NCI-H2029 (cell line): ENCODE results near the gene COL6A2.
"Not testable (repeated sequence)": the region's sequence is repeated elsewhere in the genome, so short reads cannot be mapped to it uniquely, and the experiment has no call there.

ENCODE experiments used
- DNase-seq: peaks from one replicate; lab custom pipeline; 2025; lab: John Stamatoyannopoulos, UW

COL6A2 gene

DNA sequence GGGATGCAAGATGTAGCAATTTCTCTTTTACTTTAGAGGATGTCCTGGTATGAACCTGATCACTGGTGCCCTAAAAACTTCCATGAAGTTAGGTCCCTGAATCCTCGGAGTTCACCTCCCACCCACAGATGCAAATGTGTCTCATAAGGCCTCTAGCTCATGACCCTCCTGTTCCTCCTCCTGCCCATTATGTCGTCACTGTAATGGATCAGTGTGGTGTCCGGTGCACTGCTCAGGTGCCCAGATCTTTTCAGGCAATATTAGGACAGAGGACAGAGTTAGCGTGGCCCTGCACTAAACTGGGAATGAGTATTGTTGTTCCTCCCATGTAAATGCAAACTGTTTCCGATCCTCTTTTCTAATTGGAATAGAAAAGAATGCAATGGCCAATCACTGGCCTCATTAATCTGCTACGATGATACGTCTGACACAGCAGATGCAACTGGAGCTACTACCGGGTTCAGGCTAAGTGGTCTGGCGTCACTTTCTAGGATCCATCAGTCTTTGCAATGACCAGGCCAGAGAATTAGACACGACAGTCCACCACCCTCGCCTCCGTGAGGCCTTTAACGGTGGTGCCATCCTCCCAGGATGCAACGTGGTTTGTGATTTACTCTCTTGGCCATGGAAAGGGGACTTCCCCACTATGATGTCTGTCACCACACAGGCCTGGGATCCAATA lies 3.4 kb upstream of the COL6A2 start:
- no peak for DNase-seq

DNA sequence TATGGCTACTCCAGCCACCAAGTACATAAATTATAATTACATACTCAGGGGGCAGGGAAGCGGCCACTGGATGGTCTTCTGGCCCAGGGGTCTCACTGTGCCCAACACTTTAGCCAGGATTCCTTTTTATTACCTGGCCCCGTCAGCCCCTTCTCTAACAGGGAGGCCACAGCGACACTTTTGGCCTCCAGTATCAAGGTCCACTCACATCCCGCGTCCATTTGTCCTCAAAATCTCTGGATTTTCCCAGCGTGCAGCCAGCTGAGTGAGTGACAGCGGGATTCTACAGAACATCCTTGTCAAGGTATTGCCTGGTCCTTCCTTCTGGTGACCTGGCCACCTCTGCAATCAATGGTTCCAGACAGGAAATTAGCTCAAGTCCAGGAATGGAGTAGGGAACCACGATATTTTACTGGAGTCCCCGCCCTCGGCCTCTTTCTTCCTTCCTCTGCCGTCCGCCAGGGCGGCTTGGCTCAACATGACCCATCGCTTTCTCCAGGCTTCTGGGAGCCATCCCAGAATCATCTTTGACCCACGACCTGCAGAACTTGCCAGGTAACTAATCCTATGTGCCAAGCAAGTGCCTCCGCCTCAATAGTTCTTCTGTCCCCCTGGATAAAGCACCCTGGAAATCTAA lies 2.7 kb upstream of the COL6A2 start:
- DNase-seq: no peak

DNA sequence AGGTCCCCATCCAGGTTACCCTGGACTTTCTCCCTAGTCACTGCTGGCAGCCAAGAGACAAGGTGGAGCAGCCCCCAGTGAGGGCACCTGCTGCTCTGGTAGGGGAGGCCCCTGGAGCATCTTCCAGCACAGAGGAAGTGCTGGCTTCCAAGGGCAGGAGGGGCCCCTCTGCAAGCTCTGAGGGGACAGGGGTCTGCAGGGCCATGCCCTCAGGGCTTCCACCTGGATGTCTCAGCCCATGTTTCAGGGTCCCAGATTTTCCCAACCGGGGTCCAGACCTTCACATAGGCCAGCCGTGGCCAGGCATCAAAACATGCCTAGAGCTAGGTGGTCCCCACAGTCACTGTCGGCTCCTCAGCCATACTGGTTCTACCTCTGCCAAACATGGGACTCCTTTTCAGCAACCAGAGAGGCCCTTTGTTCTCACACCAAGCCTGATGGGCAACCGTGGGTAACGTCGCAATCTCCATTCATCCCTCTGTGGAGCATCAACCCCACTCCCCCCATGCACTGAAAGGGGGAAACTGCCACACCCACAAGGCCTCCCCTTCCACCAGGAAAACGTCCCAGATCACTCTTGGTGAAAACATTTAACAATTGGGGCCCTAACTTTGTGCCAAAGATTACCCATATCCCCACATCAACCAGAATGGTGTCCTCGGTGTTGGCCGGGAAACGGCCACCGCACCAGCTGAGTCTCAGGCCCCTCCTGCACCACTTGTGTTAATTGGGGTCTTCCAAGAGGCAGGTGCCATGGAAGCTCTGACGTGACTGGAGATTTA lies 1.9 kb upstream of the COL6A2 start:
- no peak for DNase-seq

DNA sequence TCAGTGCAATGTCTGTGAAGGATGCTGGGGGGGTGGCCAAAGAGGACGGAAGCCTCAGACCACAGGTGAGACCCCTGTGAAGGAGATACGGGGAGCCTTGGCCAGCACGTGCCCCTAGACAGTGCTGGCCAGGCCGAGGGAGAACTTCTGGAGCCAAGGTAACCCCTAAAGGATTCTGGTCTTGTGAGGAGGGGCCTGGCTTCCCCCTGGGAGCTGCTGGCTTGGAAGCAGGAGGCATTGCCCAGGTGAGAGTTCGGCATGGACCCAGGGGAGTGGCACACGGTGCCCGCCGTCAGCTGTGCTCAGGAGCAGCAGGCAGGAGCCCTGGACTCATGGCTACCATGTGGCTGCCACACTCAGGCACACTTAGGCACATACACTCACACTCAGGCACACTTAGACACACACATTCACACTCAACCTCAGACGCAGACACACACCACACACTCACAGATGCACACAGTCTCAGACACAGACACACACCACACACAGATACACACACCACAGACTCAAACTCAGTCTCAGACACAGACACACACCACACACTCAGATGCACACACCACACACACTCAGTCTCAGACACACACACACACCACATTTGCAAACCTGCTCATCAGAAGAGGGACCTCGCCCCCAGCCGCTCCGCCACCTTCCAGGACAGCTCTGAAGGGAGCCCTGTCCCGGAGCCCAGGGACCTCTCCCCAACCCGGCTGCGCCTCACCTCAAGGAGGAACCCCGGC lies 1.1 kb upstream of the COL6A2 start:
- no peak for DNase-seq

DNA sequence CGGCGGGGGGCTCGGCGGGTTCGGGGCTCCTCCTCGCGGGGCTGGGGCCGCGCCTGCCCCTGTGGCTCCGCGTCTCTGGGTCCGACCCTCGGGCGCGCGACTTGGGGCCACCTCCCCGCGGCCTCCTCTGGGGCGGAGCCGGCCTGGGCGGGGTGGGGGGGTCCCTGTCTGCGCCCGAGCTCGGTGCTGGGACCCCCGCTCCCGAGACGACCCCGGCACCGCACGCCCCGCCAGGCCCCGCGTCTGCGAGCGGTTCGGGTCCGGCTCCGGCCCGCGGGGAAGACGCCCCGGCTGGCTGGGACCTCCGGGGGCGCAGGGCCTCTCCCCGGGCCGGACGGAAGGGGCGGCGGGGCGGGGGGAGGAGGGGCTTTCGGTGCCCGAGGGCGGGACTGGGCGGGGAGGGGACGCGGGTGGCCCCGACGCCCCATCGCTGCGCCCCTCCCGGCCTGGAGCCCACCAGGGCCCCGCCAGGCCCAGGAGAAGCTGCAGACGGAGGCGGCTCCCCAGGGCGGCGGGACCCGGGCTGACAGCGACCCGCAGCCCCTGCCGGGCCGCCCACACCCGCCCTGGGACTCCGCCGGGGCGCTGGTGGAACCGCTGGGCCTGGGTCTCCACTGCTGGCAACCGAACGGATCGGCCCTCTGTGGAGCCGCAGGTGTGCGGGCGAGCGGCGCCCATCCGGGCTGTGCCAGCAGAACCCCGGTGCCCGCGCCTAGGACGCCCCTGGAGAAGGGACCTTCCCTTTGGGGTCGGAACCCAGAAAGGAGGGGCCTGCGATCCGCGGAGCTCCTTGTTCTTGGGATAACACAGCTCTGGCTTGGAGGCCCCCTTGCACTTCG lies 610 bp downstream of the COL6A2 start:
- DNase-seq: no peak

DNA sequence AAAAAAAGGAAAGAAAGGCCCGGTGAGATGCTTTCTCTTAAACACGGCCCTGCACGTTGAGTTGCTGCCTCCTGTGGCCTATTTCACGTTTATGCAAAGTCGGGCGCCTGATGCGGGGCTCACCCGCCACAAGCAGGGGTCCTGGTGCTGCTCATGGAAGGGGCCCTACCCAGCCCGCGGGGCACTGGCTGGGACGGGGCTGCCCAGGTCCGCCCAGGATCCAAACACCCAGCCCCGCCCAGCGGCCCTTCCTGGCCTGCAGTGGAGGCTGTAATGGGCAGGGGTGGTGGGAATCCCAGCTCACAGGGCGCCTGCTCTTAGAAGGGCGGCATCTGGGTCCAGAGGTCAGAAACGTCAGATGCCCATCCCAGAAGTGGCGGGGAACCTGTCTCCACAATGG lies 1.6 kb downstream of the COL6A2 start:
- no peak for DNase-seq

DNA sequence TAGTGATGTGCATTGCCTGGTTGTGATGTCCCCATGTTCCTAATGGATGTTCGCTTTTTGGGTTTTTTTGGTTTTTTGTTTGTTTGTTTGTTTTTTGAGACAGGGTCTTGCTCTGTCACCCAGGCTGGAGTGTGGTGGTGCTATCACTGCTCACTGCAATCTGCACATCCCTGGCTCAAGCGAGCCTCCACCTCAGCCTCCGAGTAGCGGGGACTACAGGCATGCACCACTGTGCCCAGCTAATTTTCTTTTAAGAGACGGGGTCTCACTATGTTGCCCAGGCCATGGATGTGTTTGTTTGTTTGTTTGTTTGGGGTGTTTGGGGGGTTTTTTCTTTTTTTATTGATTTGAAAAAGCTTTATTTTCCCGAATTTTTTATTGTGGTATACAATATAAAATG lies 2.1 kb downstream of the COL6A2 start:
- no peak for DNase-seq

DNA sequence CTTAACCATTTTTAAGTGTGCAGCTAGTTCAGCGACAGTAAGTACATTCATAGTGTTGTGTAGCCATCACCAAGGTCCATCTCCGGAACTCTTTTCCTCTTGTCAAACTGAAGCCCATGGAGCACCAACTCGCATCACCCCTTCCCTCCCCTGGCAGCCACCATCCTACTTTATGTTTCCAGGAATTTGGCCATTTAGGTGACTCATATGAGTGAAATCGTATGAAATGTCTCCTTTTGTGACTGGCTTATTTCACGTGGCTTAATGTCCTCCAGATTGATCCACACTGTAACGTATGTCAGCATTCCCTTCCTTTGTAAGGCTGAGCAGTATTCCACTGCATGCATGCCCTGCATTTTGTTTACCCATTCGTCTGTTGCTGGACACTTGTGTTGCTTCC lies 2.5 kb downstream of the COL6A2 start:
- no peak for DNase-seq

DNA sequence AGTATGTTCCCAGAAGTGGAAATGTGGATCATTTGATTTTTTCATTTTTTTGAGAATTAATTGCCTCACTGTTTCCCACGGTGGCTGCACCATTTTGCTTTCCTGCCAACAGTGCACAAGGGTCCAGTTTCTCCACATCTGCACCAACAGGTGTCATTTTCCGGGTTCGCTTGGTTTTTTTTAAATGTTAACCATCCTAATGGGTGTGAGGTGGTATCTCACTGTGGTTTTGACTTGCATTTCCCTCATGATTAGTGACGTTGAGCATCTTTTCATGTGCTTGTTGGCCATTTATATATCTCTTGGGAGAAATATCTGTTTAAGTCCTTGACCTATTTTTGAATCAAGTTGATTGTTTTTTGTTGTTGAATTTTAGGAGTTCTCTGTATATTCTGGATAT lies 3.0 kb downstream of the COL6A2 start:
- no peak for DNase-seq

DNA sequence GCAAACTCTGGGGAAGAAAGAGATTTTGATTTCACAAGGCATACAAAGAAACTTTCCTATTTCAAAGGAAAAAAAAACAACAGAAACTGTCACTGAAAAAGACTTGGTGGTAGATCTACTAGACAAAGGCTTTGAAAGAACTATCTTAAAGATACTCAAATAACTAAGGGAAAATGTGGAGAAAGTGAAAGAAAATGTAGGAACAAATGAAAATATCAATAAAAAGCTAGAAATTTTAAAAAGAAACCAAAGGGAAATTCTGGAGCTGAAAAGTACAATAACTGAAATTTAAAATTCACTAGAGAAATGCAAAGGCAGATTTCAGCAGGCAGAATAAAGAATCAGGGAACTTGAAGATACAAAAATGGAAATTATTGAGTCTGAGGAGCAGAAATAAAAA lies 6.2 kb downstream of the COL6A2 start:
- DNase-seq: no peak

DNA sequence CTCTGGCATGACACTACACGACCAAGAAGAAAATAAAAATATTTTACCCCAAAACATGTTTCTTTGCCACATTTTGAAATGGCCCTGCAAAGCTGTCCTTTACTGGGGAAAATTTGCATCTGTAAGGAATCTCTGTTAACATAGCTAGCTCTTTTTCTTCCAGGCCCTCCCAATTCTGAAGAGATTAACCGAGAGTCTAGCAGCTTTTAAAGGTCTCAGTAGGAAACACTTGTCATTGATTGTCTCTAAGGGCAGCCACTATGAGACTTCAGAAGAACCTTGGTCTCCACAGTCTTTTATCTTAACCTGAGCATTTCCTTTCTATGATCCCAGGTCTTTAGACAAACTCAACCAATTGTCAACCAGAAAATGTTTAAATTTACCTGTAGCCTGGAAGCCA lies 9.5 kb downstream of the COL6A2 start:
- not testable (repeated sequence) for DNase-seq

DNA sequence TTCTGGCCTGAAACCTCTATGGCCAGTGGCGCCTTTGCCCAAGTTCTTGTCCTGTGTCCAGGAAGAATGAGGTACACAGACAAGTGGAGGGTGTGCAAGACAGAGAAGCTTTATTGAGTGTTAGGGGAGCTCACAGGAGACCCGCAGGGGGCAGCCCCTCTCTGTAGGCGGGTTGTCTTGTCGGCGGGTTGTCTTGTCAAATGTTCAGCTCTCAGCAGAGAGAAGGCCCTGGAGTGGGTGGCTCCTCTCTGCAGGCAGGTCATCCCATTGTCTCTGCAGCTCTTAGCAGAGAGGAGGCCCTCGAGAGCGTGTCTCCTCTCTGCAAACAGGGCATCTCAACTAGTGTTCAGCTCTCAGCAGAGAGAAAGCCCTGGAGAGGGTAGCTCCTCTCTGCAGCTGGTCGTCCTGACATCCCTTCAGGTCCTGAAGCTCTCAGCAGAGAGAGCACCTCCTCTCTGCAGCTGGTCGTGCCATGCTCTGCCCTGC lies 11.0 kb downstream of the COL6A2 start:
- no peak for DNase-seq

DNA sequence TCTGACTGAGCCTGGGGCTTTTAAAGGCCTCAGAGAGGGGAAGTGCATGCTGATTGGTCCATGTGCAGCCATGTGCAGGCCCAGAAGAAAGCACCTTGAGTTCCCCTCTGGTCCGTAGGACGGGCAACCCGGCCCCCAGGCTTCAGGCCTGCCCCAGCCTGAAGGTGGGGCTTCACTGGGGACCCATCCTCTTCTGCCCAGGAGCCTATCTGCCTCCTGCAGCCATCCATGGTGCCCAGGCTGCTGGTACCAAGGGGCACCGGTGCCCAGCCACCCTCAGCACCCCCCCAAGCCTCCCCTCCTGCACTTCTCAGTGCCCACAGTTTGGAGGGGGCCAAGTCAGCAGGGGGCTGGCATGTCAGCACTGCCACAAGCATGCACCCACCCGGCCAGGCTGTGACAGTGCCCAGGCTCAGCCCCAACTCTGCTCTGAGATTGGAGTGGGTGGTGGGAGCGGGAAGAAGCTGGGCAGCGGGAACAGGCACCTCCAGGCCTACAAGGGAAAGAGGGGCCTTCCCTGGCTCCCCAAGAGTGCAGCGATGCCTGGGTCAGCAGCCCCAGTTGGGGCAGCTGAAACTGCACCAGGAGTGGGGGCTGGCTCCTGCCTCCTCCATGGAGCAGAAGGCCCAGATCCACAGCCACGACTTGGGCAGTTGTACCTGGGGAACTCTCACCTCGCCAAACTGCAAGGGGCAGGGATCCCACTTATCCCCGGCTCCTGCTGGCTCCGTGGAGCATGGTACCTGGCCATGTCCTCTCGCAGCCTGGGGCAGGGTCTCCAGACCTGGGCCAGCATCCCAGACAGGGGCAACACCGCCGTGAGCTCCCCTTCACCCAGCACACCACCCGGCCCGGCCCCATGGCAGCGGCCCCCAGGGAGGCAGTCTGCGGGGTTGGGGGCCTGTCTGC lies 11.7 kb downstream of the COL6A2 start:
- DNase-seq: no peak

DNA sequence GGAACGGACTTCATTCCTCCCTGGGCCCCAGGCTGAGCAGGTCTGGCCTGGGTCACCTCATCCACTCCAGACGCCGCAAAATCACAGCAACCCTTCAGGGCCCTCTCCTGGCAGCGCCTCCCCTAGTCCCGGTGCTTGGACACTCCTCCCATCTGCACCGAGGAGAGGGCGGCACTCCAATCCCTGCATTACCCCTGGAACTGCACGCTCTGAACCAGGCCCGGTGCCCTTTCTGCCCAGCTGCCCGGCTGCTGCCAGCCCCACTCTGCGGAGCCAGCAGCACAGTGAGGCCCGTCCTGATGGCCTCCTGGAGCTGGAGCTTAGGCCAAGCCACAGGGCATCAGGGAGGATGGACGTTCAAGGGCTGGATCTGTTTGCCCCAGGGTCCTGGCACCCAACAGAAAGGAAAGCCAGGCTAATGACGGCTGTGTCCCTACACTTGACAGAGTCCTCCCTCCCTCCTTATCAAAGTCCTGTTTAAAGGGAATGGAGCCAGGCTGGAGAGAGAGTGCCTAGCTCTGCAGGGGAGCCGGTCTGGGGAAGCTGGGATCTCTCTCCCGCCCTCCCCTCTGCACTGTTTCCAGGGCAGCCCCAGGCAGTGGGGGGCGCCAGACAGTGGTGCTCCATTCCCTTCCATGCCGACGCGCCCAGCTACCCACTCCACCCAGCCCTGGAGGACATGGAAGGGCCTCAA lies 12.7 kb downstream of the COL6A2 start:
- DNase-seq: no peak

DNA sequence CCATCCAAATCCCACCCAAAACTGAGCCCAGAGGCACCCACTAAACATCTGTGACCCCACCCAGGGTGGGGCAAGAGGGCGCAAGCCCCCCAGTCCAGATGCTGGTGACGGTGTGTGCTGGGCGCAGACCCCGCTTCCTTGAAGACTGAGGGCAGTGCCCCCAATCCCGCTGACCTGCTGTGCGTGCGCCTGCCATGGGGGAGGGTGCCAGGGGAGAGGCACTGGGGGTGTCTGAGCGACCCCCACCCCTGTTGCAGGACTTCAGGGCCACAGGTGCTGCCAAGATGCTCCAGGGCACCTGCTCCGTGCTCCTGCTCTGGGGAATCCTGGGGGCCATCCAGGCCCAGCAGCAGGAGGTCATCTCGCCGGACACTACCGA lies 13.3 kb downstream of the COL6A2 start:
- no peak for DNase-seq

DNA sequence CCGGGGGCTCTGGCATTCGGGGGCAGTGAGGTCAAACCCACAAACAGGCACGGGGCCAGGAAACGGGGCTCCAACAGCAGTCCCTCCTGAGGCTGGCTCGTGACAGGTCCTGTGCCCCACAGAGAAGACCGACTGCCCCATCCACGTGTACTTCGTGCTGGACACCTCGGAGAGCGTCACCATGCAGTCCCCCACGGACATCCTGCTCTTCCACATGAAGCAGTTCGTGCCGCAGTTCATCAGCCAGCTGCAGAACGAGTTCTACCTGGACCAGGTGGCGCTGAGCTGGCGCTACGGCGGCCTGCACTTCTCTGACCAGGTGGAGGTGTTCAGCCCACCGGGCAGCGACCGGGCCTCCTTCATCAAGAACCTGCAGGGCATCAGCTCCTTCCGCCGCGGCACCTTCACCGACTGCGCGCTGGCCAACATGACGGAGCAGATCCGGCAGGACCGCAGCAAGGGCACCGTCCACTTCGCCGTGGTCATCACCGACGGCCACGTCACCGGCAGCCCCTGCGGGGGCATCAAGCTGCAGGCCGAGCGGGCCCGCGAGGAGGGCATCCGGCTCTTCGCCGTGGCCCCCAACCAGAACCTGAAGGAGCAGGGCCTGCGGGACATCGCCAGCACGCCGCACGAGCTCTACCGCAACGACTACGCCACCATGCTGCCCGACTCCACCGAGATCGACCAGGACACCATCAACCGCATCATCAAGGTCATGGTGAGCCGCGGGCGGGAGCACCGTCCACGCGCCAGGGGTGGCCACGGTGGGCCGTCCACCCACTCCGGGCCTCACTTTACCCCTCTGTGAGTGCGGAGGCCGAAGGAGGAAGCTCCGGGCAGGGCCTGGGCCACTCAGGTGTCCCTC lies 14.2 kb downstream of the COL6A2 start:
- DNase-seq: no peak

DNA sequence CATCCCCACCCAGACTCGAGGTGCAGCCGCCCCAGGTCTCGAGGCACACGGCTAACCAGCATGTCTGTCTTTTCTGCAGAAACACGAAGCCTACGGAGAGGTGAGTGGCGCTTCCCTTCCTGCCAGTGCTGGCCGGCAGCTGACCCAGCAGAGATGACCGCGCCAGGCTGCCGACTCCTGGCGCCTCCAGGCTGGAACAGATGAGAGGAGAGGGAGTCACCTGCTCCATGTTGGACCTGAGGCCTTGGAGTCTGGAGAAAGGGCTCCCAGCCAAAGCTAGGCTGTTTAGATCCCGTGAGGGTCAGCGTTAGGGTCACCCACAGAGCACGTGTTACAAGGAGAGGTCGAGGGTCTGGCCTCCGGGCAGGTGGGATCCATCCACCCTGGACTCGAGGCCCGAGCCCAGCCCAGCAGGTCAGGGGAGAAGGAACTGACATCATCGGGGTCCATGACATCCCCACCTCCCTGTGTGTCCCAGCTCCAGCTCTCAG lies 14.9 kb downstream of the COL6A2 start:
- DNase-seq: no peak

DNA sequence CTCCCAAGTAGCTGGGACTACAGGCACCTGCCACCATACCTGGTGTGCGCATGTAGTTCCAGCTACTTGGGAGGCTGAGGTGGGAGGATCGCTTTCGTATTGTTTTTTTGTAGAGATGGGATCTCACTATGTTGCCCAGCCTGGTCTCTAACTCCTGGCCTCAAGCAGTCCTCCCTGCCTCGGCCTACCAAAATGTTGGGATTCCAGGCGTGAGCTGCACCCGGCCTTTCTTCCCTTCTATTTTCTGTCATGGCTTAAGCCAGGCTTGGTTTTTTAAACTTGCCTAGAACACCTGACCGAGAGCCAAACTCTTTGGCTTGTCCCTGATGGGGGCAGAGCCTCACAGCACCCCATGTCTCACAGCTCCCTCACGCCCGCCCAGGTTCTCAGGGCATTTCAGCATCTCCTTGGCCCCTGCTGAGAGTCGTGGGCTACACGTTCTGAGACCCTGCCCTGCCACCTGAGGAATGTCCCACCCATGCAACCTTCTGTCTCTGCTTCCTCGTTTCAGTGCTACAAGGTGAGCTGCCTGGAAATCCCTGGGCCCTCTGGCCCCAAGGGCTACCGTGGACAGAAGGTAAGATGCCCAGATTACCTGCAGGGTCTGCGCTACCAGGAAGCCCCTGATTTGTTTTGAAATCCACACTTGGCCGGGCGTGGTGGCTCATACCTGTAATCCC lies 15.7 kb downstream of the COL6A2 start:
- DNase-seq: no peak
